Progenitor cell of endocrine pancreas (in vitro differentiated cells): ENCODE measurements around the gene FXYD6. TPM values are rescaled to one million over a fixed set of nuclear protein-coding genes. Genes with fewer than 3 reads are reported as not detected.

Experiments
- DNase-seq: peaks from one replicate; pipeline ENCODE4 v3.0.0; 2021; ENCODE audit warnings: low spot score; ENCODE audit not compliant: unreplicated experiment
- H3K27ac Mint-ChIP-seq: 2 replicates; pipeline ENCODE4 v1.8.0; 2021; ENCODE audit warnings: mild to moderate bottlenecking, moderate library complexity, mixed read lengths
- H3K27me3 Mint-ChIP-seq: 2 replicates; pipeline ENCODE4 v1.8.0; 2021; ENCODE audit warnings: mixed read lengths
- H3K36me3 Mint-ChIP-seq: 2 replicates; pipeline ENCODE4 v1.8.0; 2022; ENCODE audit warnings: mixed read lengths; ENCODE audit not compliant: insufficient read depth
- H3K4me1 Mint-ChIP-seq: 2 replicates; pipeline ENCODE4 v1.8.0; 2021; ENCODE audit warnings: low read depth, mixed read lengths
- H3K4me3 Mint-ChIP-seq: 2 replicates; pipeline ENCODE4 v1.8.0; 2021; ENCODE audit warnings: low read depth, mild to moderate bottlenecking, moderate library complexity, mixed read lengths
- H3K9me3 Mint-ChIP-seq: 2 replicates; pipeline ENCODE4 v1.8.0; 2021; ENCODE audit warnings: low read depth, mixed read lengths
- CTCF ChIP-seq: fragments of 200-600 bp; sonication (generic); IDR thresholded peaks from one replicate; pipeline ENCODE4 v1.5.0; 2021; ENCODE audit warnings: antibody characterized with exemption, mild to moderate bottlenecking; ENCODE audit not compliant: unreplicated experiment
- total RNA-seq: library from RNA; stranded (reverse); gene quantifications from 2 replicates; pipeline ENCODE4 v1.2.1, GENCODE V29; 2021

Gene FXYD6
- total RNA-seq, 1 donor from 2014 or later = 28.5 TPM

- H3K27me3 Mint-ChIP-seq = no peaks in the 10 kb centered on the region
- H3K36me3 Mint-ChIP-seq = peaks cover 4% of the 10 kb centered on the region
- no peak for DNase-seq
- H3K27ac Mint-ChIP-seq = no peak overlapping the region
- peaks cover 8% of the 10 kb centered on the region for H3K9me3 Mint-ChIP-seq
- H3K4me3 Mint-ChIP-seq = no peak overlapping the region
- H3K4me1 Mint-ChIP-seq = no peaks in the 10 kb centered on the region
- TF ChIP-seq CTCF = no peak
These were observed 20.4 kb downstream of the FXYD6 start for GRCh38 chr11:117855912-117856651.

GRCh38 chr11:117855186-117855845, 21.1 kb downstream of the FXYD6 start:
- H3K27ac Mint-ChIP-seq = no peak overlapping the region
- no peak for DNase-seq
- no peak for TF ChIP-seq CTCF
- H3K36me3 Mint-ChIP-seq = peaks cover 4% of the 10 kb centered on the region
- no peaks in the 10 kb centered on the region for H3K27me3 Mint-ChIP-seq
- no peaks in the 10 kb centered on the region for H3K4me1 Mint-ChIP-seq
- H3K9me3 Mint-ChIP-seq = peaks cover 8% of the 10 kb centered on the region
- H3K4me3 Mint-ChIP-seq = no peak overlapping the region

GRCh38 chr11:117852309-117852708, 24.1 kb downstream of the FXYD6 start:
- H3K27ac Mint-ChIP-seq = no peak overlapping the region
- peaks cover 4% of the 10 kb centered on the region for H3K36me3 Mint-ChIP-seq
- H3K27me3 Mint-ChIP-seq = no peaks in the 10 kb centered on the region
- H3K4me3 Mint-ChIP-seq = no peak overlapping the region
- DNase-seq = no peak
- peaks cover 12% of the 10 kb centered on the region for H3K9me3 Mint-ChIP-seq
- H3K4me1 Mint-ChIP-seq = peaks cover 3% of the 10 kb centered on the region
- no peak for TF ChIP-seq CTCF

- peaks cover 3% of the 10 kb centered on the region for H3K4me1 Mint-ChIP-seq
- no peak for TF ChIP-seq CTCF
- H3K4me3 Mint-ChIP-seq = no peak overlapping the region
- H3K36me3 Mint-ChIP-seq = peaks cover 4% of the 10 kb centered on the region
- H3K9me3 Mint-ChIP-seq = peaks cover 12% of the 10 kb centered on the region
- H3K27me3 Mint-ChIP-seq = no peaks in the 10 kb centered on the region
- DNase-seq = no peak
- H3K27ac Mint-ChIP-seq = no peak overlapping the region
These were observed 24.6 kb downstream of the FXYD6 start for GRCh38 chr11:117851852-117852251.

- H3K4me3 Mint-ChIP-seq = no peak overlapping the region
- H3K4me1 Mint-ChIP-seq = peaks cover 3% of the 10 kb centered on the region
- DNase-seq = no peak
- H3K27ac Mint-ChIP-seq = no peak overlapping the region
- H3K36me3 Mint-ChIP-seq = peaks cover 4% of the 10 kb centered on the region
- no peaks in the 10 kb centered on the region for H3K27me3 Mint-ChIP-seq
- H3K9me3 Mint-ChIP-seq = peaks cover 12% of the 10 kb centered on the region
- TF ChIP-seq CTCF = no peak
These were observed 25.4 kb downstream of the FXYD6 start for GRCh38 chr11:117851106-117851505.
